ENCODE results near the gene FBXO46.
"Not testable (repeated sequence)": the region's sequence is repeated elsewhere in the genome, so short reads cannot be mapped to it uniquely, and the experiment has no call there.

Gene FBXO46

GRCh38 chr19:45717983-45718650 lies 12.6 kb downstream of the FBXO46 start:
- DNase-seq = no peak

GRCh38 chr19:45717131-45717982 lies 13.3 kb downstream of the FBXO46 start:
- DNase-seq (peak; percentile 97), ATAC-seq (peak; percentile 98)

More at GRCh38 chr19:45717983-45718650, 12.6 kb downstream of the FBXO46 start:
- ATAC-seq = no peak

GRCh38 chr19:45716359-45717130 lies 14.2 kb downstream of the FBXO46 start:
- ATAC-seq (no peak), DNase-seq (peak; percentile 27)

GRCh38 chr19:45715139-45715538 lies 15.6 kb downstream of the FBXO46 start:
- DNase-seq = no peak
- no peak for ATAC-seq

- DNase-seq = no peak
- ATAC-seq = no peak
Measured at GRCh38 chr19:45713141-45713540, 17.6 kb downstream of the FBXO46 start.

GRCh38 chr19:45712699-45713067 lies 18.0 kb downstream of the FBXO46 start:
- DNase-seq (no peak), ATAC-seq (no peak)

GRCh38 chr19:45711851-45712698 lies 18.6 kb downstream of the FBXO46 start:
- ATAC-seq (no peak), DNase-seq (no peak)

- DNase-seq (no peak), ATAC-seq (no peak)
Measured at GRCh38 chr19:45710356-45711130, 20.2 kb downstream of the FBXO46 start.

- DNase-seq = no peak
- ATAC-seq = no peak
Measured at GRCh38 chr19:45705710-45706415, 24.8 kb downstream of the FBXO46 start.

GRCh38 chr19:45705115-45705514 lies 25.6 kb downstream of the FBXO46 start:
- no peak for DNase-seq
- no peak for ATAC-seq

GRCh38 chr19:45701676-45702075 lies 29.0 kb downstream of the FBXO46 start:
- ATAC-seq (no peak), DNase-seq (no peak)

- DNase-seq (peak; percentile 91), ATAC-seq (no peak)
Measured at GRCh38 chr19:45693106-45693788, 37.4 kb downstream of the FBXO46 start.

- DNase-seq (peak; percentile 96), ATAC-seq (peak; percentile 97)
Measured at GRCh38 chr19:45692187-45693105, 38.2 kb downstream of the FBXO46 start, which contains the start of gene QPCTL. Gene QPCTL, plus strand, starts transcription at chr19:45692666. Its CDS starts 38 bp downstream, at chr19:45692704.

GRCh38 chr19:45691516-45692186 lies 39.0 kb downstream of the FBXO46 start, which contains the start of gene SNRPD2:
Gene SNRPD2, minus strand, starts transcription at chr19:45691953. Its CDS starts 65 bp downstream, at chr19:45691888.
- peak; percentile 96 for DNase-seq
- ATAC-seq = peak; percentile 37

GRCh38 chr19:45687599-45687998 lies 43.1 kb downstream of the FBXO46 start:
- DNase-seq (no peak), ATAC-seq (no peak)

- ATAC-seq, DNase-seq: not testable (repeated sequence)
Measured at GRCh38 chr19:45685045-45685444, 45.7 kb downstream of the FBXO46 start.

GRCh38 chr19:45682908-45683307 lies 47.8 kb downstream of the FBXO46 start:
- ATAC-seq (no peak), DNase-seq (no peak)

GRCh38 chr19:45682117-45682516 lies 48.6 kb downstream of the FBXO46 start:
- ATAC-seq (no peak), DNase-seq (no peak)

Measured in stimulated activated naive CD8-positive, alpha-beta T cell treated with anti-CD3 and anti-CD28 coated beads, Interleukin-15, Interleukin-2, amounts not matched to agents 100 U/mL and 50 U/mL, for 24 hours (primary cell).